GM23338 (cell line): ENCODE results near the gene EVX1. TPM values are rescaled to one million over a fixed set of nuclear protein-coding genes. Genes with fewer than 3 reads are reported as not detected.

Experiments
- ATAC-seq: fragments of 200-7000 bp; cut with Tn5 transposase; 3 replicates; pipeline ENCODE4 v1.9.1; 2020
- DNase-seq: peaks from one replicate; pipeline ENCODE4 v3.0.0-alpha.2; 2015; ENCODE audit warnings: low spot score
- H2AFZ ChIP-seq: fragments of 200-600 bp; sonication (generic); 2 replicates; pipeline ENCODE4 v1.8.0; 2016; ENCODE audit warnings: antibody characterized with exemption, mild to moderate bottlenecking, moderate library complexity
- H3F3A ChIP-seq: fragments of 200-600 bp; sonication (generic); replicated peaks from 2 replicates; pipeline ENCODE4 v1.8.0; 2017; ENCODE audit warnings: antibody characterized with exemption, mixed run types, low read depth
- H3K27ac ChIP-seq: fragments of 200-600 bp; sonication (generic); 2 replicates; pipeline ENCODE4 v1.6.1; 2016; ENCODE audit warnings: low read depth
- H3K27me3 ChIP-seq: fragments of 200-600 bp; sonication (generic); 2 replicates; pipeline ENCODE4 v1.8.0; 2016; ENCODE audit warnings: mild to moderate bottlenecking, mixed run types, moderate library complexity; ENCODE audit not compliant: insufficient read depth
- H3K36me3 ChIP-seq: fragments of 200-600 bp; sonication (generic); 2 replicates; pipeline ENCODE4 v1.8.0; 2016; ENCODE audit warnings: mild to moderate bottlenecking; ENCODE audit not compliant: insufficient read depth
- H3K4me1 ChIP-seq: fragments of 200-600 bp; sonication (generic); 2 replicates; pipeline ENCODE4 v1.8.0; 2016; ENCODE audit warnings: mild to moderate bottlenecking, moderate library complexity; ENCODE audit not compliant: insufficient read depth
- H3K4me2 ChIP-seq: fragments of 200-600 bp; sonication (generic); 2 replicates; pipeline ENCODE4 v1.7.1; 2017; ENCODE audit warnings: mixed run types
- H3K4me3 ChIP-seq: fragments of 200-600 bp; sonication (generic); 2 replicates; pipeline ENCODE4 v1.6.1; 2016; ENCODE audit warnings: mixed run types
- H3K79me2 ChIP-seq: fragments of 200-600 bp; sonication (generic); replicated peaks from 2 replicates; pipeline ENCODE4 v1.8.0; 2017; ENCODE audit warnings: mild to moderate bottlenecking; ENCODE audit not compliant: insufficient read depth
- H3K9me2 ChIP-seq: fragments of 200-600 bp; sonication (generic); 2 replicates; pipeline ENCODE4 v1.8.0; 2017; ENCODE audit not compliant: insufficient read depth
- H4K20me1 ChIP-seq: fragments of 200-600 bp; sonication (generic); replicated peaks from 2 replicates; pipeline ENCODE4 v1.8.0; 2017; ENCODE audit warnings: mild to moderate bottlenecking; ENCODE audit not compliant: insufficient read depth
- H3K27ac Mint-ChIP-seq: 2 replicates; pipeline ENCODE4 v1.8.0; 2020; ENCODE audit warnings: inconsistent platforms, mild to moderate bottlenecking, moderate library complexity, mixed read lengths
- H3K27me3 Mint-ChIP-seq: 3 replicates; pipeline ENCODE4 v1.8.0; 2022; ENCODE audit warnings: low read depth, mild to moderate bottlenecking, moderate library complexity, mixed read lengths, inconsistent platforms; ENCODE audit not compliant: insufficient read depth, poor library complexity
- H3K36me3 Mint-ChIP-seq: 3 replicates; pipeline ENCODE4 v1.8.0; 2021; ENCODE audit warnings: low read depth, mild to moderate bottlenecking, inconsistent platforms, moderate library complexity, mixed read lengths
- H3K4me1 Mint-ChIP-seq: 3 replicates; pipeline ENCODE4 v1.8.0; 2020; ENCODE audit warnings: mild to moderate bottlenecking, inconsistent platforms, mixed read lengths
- H3K4me3 Mint-ChIP-seq: 3 replicates; pipeline ENCODE4 v1.8.0; 2021; ENCODE audit warnings: moderate library complexity, mild to moderate bottlenecking, inconsistent platforms, mixed read lengths
- H3K9me3 Mint-ChIP-seq: 3 replicates; pipeline ENCODE4 v1.8.0; 2020; ENCODE audit warnings: moderate library complexity, mild to moderate bottlenecking, inconsistent platforms, mixed read lengths
- EZH2 ChIP-seq: fragments of 200-600 bp; sonication (generic); IDR thresholded peaks from one replicate; pipeline ENCODE4 v1.8.0; 2017; ENCODE audit warnings: antibody characterized with exemption, mild to moderate bottlenecking, low read depth; ENCODE audit not compliant: unreplicated experiment
- EZH2phosphoT487 ChIP-seq: fragments of 200-600 bp; sonication (generic); IDR thresholded peaks from one replicate; pipeline ENCODE4 v1.8.1; 2018; ENCODE audit warnings: antibody characterized with exemption; ENCODE audit not compliant: unreplicated experiment
- JUNB ChIP-seq: IDR thresholded peaks from one replicate; pipeline ENCODE4 v1.6.1; 2016; ENCODE audit warnings: antibody characterized with exemption; ENCODE audit not compliant: unreplicated experiment
- POLR2AphosphoS5 ChIP-seq: IDR thresholded peaks from 2 replicates; pipeline ENCODE4 v1.6.1; 2016; ENCODE audit warnings: antibody characterized with exemption, low read depth
- ZNF331 ChIP-seq: fragments of 250-450 bp; sonication (Bioruptor Pico); IDR thresholded peaks from 2 replicates; pipeline ENCODE4 v1.5.0; 2020; ENCODE audit warnings: low read depth, mild to moderate bottlenecking, moderate library complexity
- polyA plus RNA-seq: library from polyadenylated mRNA; unstranded; fragments of >200 nt; fragmentation: Nextera tagmentation; extraction: Ambion mirVana; gene quantifications from 2 replicates; pipeline ENCODE4 v1.2.1, GENCODE V29; 2016
- total RNA-seq: library from RNA; depleted of rRNA; stranded (reverse); fragments of >200 nt; shearing (Covaris generic); gene quantifications from 2 replicates; pipeline ENCODE4 v1.2.3, GENCODE V29; 2014
- TF ChIP-seq, protein P1 (sequence below): fragments of 250-450 bp; sonication (Bioruptor Pico); IDR thresholded peaks from 2 replicates; pipeline ENCODE4 v1.5.0; 2020; ENCODE audit warnings: mild to moderate bottlenecking, moderate library complexity
- TF ChIP-seq, protein P2 (sequence below): IDR thresholded peaks from one replicate; pipeline ENCODE4 v1.6.1; 2018; ENCODE audit warnings: antibody characterized with exemption; ENCODE audit not compliant: unreplicated experiment

Gene EVX1
- total and polyA plus RNA-seq, 2 experiments from 2014 or later = not detected

- TF ChIP-seq, protein P1, sequence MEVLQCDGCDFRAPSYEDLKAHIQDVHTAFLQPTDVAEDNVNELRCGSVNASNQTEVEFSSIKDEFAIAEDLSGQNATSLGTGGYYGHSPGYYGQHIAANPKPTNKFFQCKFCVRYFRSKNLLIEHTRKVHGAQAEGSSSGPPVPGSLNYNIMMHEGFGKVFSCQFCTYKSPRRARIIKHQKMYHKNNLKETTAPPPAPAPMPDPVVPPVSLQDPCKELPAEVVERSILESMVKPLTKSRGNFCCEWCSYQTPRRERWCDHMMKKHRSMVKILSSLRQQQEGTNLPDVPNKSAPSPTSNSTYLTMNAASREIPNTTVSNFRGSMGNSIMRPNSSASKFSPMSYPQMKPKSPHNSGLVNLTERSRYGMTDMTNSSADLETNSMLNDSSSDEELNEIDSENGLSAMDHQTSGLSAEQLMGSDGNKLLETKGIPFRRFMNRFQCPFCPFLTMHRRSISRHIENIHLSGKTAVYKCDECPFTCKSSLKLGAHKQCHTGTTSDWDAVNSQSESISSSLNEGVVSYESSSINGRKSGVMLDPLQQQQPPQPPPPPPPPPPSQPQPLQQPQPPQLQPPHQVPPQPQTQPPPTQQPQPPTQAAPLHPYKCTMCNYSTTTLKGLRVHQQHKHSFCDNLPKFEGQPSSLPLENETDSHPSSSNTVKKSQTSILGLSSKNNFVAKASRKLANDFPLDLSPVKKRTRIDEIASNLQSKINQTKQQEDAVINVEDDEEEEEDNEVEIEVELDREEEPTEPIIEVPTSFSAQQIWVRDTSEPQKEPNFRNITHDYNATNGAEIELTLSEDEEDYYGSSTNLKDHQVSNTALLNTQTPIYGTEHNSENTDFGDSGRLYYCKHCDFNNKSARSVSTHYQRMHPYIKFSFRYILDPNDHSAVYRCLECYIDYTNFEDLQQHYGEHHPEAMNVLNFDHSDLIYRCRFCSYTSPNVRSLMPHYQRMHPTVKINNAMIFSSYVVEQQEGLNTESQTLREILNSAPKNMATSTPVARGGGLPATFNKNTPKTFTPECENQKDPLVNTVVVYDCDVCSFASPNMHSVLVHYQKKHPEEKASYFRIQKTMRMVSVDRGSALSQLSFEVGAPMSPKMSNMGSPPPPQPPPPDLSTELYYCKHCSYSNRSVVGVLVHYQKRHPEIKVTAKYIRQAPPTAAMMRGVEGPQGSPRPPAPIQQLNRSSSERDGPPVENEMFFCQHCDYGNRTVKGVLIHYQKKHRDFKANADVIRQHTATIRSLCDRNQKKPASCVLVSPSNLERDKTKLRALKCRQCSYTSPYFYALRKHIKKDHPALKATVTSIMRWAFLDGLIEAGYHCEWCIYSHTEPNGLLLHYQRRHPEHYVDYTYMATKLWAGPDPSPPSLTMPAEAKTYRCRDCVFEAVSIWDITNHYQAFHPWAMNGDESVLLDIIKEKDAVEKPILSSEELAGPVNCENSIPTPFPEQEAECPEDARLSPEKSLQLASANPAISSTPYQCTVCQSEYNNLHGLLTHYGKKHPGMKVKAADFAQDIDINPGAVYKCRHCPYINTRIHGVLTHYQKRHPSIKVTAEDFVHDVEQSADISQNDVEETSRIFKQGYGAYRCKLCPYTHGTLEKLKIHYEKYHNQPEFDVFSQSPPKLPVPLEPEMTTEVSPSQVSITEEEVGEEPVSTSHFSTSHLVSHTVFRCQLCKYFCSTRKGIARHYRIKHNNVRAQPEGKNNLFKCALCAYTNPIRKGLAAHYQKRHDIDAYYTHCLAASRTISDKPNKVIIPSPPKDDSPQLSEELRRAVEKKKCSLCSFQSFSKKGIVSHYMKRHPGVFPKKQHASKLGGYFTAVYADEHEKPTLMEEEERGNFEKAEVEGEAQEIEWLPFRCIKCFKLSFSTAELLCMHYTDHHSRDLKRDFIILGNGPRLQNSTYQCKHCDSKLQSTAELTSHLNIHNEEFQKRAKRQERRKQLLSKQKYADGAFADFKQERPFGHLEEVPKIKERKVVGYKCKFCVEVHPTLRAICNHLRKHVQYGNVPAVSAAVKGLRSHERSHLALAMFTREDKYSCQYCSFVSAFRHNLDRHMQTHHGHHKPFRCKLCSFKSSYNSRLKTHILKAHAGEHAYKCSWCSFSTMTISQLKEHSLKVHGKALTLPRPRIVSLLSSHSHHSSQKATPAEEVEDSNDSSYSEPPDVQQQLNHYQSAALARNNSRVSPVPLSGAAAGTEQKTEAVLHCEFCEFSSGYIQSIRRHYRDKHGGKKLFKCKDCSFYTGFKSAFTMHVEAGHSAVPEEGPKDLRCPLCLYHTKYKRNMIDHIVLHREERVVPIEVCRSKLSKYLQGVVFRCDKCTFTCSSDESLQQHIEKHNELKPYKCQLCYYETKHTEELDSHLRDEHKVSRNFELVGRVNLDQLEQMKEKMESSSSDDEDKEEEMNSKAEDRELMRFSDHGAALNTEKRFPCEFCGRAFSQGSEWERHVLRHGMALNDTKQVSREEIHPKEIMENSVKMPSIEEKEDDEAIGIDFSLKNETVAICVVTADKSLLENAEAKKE (CRISPR knock-in tag) = no peak
- TF ChIP-seq EZH2 = peak; percentile 88
Measured at GRCh38 chr7:27203964-27204594, 38.5 kb upstream of the EVX1 start (continued).

GRCh38 chr7:27204851-27205322 lies 37.7 kb upstream of the EVX1 start:
- Histone ChIP-seq H3K36me3 (no peaks in the 10 kb centered on the region), H2AFZ (no peak overlapping the region), H3K79me2 (no peaks in the 10 kb centered on the region), H3K4me2 (peak overlapping the region; percentile 48; the same call in 1 of the 2 replicates), H3K27me3 (peaks cover 100% of the 10 kb centered on the region), H3K27ac (no peak overlapping the region), H3F3A (peaks cover 53% of the 10 kb centered on the region), H4K20me1 (peaks cover 57% of the 10 kb centered on the region), H3K4me1 (peaks cover 25% of the 10 kb centered on the region; the same call in 1 of the 2 replicates), H3K4me3 (no peak overlapping the region), H3K9me2 (no peaks in the 10 kb centered on the region)
- Mint-ChIP-seq H3K27me3 (peaks cover 98% of the 10 kb centered on the region), H3K4me3 (0 out of 3 replicates have a peak overlapping the region, but pooled peaks have one; percentile 42), H3K27ac (no peak overlapping the region), H3K4me1 (peaks cover 22% of the 10 kb centered on the region), H3K9me3 (no peaks in the 10 kb centered on the region; the same call in 2 of the 3 replicates), H3K36me3 (no peaks in the 10 kb centered on the region)
- TF ChIP-seq, protein P2, sequence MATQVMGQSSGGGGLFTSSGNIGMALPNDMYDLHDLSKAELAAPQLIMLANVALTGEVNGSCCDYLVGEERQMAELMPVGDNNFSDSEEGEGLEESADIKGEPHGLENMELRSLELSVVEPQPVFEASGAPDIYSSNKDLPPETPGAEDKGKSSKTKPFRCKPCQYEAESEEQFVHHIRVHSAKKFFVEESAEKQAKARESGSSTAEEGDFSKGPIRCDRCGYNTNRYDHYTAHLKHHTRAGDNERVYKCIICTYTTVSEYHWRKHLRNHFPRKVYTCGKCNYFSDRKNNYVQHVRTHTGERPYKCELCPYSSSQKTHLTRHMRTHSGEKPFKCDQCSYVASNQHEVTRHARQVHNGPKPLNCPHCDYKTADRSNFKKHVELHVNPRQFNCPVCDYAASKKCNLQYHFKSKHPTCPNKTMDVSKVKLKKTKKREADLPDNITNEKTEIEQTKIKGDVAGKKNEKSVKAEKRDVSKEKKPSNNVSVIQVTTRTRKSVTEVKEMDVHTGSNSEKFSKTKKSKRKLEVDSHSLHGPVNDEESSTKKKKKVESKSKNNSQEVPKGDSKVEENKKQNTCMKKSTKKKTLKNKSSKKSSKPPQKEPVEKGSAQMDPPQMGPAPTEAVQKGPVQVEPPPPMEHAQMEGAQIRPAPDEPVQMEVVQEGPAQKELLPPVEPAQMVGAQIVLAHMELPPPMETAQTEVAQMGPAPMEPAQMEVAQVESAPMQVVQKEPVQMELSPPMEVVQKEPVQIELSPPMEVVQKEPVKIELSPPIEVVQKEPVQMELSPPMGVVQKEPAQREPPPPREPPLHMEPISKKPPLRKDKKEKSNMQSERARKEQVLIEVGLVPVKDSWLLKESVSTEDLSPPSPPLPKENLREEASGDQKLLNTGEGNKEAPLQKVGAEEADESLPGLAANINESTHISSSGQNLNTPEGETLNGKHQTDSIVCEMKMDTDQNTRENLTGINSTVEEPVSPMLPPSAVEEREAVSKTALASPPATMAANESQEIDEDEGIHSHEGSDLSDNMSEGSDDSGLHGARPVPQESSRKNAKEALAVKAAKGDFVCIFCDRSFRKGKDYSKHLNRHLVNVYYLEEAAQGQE = no peak
- TF ChIP-seq JUNB (no peak), EZH2phosphoT487 (peak; percentile 94), ZNF331 (CRISPR knock-in tag) (no peak), EZH2 (peak; percentile 99), POLR2AphosphoS5 (no peak)
- DNase-seq (peak; percentile 46), ATAC-seq (peak; percentile 15)
